Smooth muscle cell (in vitro differentiated cells): ENCODE data around the gene ARIH1. TPM values are rescaled to one million over a fixed set of nuclear protein-coding genes. Genes with fewer than 3 reads are reported as not detected.
"Not testable (repeated sequence)": the region's sequence is repeated elsewhere in the genome, so short reads cannot be mapped to it uniquely, and the experiment has no call there.

Source experiments
- DNase-seq: peaks from one replicate; lab custom pipeline; 2025; ENCODE audit not compliant: unreplicated experiment; lab: John Stamatoyannopoulos, UW
- H2AFZ ChIP-seq: fragments of 200-600 bp; sonication (generic); 2 replicates; pipeline ENCODE4 v1.6.0; 2016; ENCODE audit warnings: antibody characterized with exemption, low read depth, mild to moderate bottlenecking
- H3F3A ChIP-seq: fragments of 200-600 bp; sonication (generic); 2 replicates; pipeline ENCODE4 v1.6.0; 2017; ENCODE audit warnings: antibody characterized with exemption, low read depth
- H3K27ac ChIP-seq: fragments of 200-600 bp; sonication (generic); 2 replicates; pipeline ENCODE4 v1.5.1; 2016; ENCODE audit warnings: low read depth, mild to moderate bottlenecking
- H3K27me3 ChIP-seq: fragments of 200-600 bp; sonication (generic); 2 replicates; pipeline ENCODE4 v1.6.1; 2016; ENCODE audit warnings: low read depth, mild to moderate bottlenecking
- H3K36me3 ChIP-seq: fragments of 200-600 bp; sonication (generic); 2 replicates; pipeline ENCODE4 v1.5.1; 2016; ENCODE audit warnings: low read depth
- H3K4me1 ChIP-seq: fragments of 200-600 bp; sonication (generic); 2 replicates; pipeline ENCODE4 v1.5.1; 2016; ENCODE audit warnings: low read depth
- H3K4me2 ChIP-seq: fragments of 200-600 bp; sonication (generic); 2 replicates; pipeline ENCODE4 v1.6.0; 2016; ENCODE audit warnings: mild to moderate bottlenecking
- H3K4me3 ChIP-seq: fragments of 200-600 bp; sonication (generic); 2 replicates; pipeline ENCODE4 v1.5.1; 2016; ENCODE audit warnings: mild to moderate bottlenecking
- H3K79me2 ChIP-seq: fragments of 200-600 bp; sonication (generic); 2 replicates; pipeline ENCODE4 v1.6.0; 2016; ENCODE audit warnings: low read depth, mild to moderate bottlenecking
- H3K9ac ChIP-seq: fragments of 200-600 bp; sonication (generic); 2 replicates; pipeline ENCODE4 v1.6.0; 2016; ENCODE audit warnings: low read depth
- H3K9me3 ChIP-seq: fragments of 200-600 bp; sonication (generic); replicated peaks from 2 replicates; pipeline ENCODE4 v1.5.1; 2016; ENCODE audit warnings: low read depth
- H4K20me1 ChIP-seq: fragments of 200-600 bp; sonication (generic); 2 replicates; pipeline ENCODE4 v1.6.0; 2016; ENCODE audit warnings: low read depth
- CTCF ChIP-seq: fragments of 200-600 bp; sonication (generic); IDR thresholded peaks from 2 replicates; pipeline ENCODE4 v1.5.1; 2017; ENCODE audit warnings: borderline replicate concordance, mild to moderate bottlenecking, antibody characterized with exemption; ENCODE audit not compliant: insufficient read depth, poor library complexity, severe bottlenecking
- WGBS: methylation state at CpG from one replicate; pipeline ENCODE4 v1.1.7; 2016; ENCODE audit warnings: low lambda C conversion rate; 5-methylcytosine and 5-hydroxymethylcytosine counted together
- polyA plus RNA-seq: library from polyadenylated mRNA; unstranded; fragments of >200 nt; fragmentation: Nextera tagmentation; extraction: Ambion mirVana; gene quantifications from 2 replicates; pipeline ENCODE4 v1.2.1, GENCODE V29; 2016
- total RNA-seq: library from RNA; depleted of rRNA; stranded (reverse); fragments of >200 nt; gene quantifications from 2 replicates; pipeline ENCODE4 v1.2.3, GENCODE V29; 2014

The ARIH1 gene
- total and polyA plus RNA-seq, 2 experiments from 2014 or later: 54.3 to 96.3 TPM

- not testable (repeated sequence) for H3K36me3 ChIP-seq, H3K4me2 ChIP-seq, H3K9ac ChIP-seq, H3F3A ChIP-seq, H3K27ac ChIP-seq, H4K20me1 ChIP-seq, H3K4me3 ChIP-seq, DNase-seq, H3K4me1 ChIP-seq, H3K27me3 ChIP-seq, H3K9me3 ChIP-seq, H3K79me2 ChIP-seq, H2AFZ ChIP-seq
- 90% methylated on average over 11 of the region's 11 CpGs for WGBS
- TF ChIP-seq CTCF: peak; percentile 26
Observed at GRCh38 chr15:72628249-72629067, 154.3 kb downstream of the ARIH1 start.

- not testable (repeated sequence) for H3K36me3 ChIP-seq, H3K27ac ChIP-seq, H3K9me3 ChIP-seq, H3K4me1 ChIP-seq, DNase-seq, H3K79me2 ChIP-seq, H2AFZ ChIP-seq, H4K20me1 ChIP-seq, H3K27me3 ChIP-seq, H3K4me2 ChIP-seq, H3F3A ChIP-seq, H3K4me3 ChIP-seq, H3K9ac ChIP-seq
- WGBS: 82% methylated on average over 7 of the region's 7 CpGs
Observed at GRCh38 chr15:72629068-72629570, 155.0 kb downstream of the ARIH1 start.

GRCh38 chr15:72636519-72637282 is 162.6 kb downstream of the ARIH1 start:
- H3K79me2 ChIP-seq, H4K20me1 ChIP-seq, H3F3A ChIP-seq, H3K27ac ChIP-seq, H3K4me1 ChIP-seq, H3K9ac ChIP-seq, DNase-seq, H2AFZ ChIP-seq, H3K27me3 ChIP-seq, H3K36me3 ChIP-seq, H3K9me3 ChIP-seq: not testable (repeated sequence)
- 15% methylated on average over 5 of the region's 43 CpGs for WGBS
- peak overlapping the region; percentile 41 for H3K4me3 ChIP-seq
- peak overlapping the region; percentile 76 for H3K4me2 ChIP-seq

GRCh38 chr15:72639759-72640483 is 165.8 kb downstream of the ARIH1 start:
- not testable (repeated sequence) for H3K9ac ChIP-seq, H3K9me3 ChIP-seq, H2AFZ ChIP-seq, H3F3A ChIP-seq, H3K79me2 ChIP-seq, H3K27me3 ChIP-seq, H3K4me1 ChIP-seq, H3K4me2 ChIP-seq, H4K20me1 ChIP-seq, H3K36me3 ChIP-seq, H3K27ac ChIP-seq, DNase-seq, H3K4me3 ChIP-seq
- WGBS: no CpG with 5 or more reads among the region's 26 CpGs

GRCh38 chr15:72642271-72642670 is 168.1 kb downstream of the ARIH1 start:
- not testable (repeated sequence) for H2AFZ ChIP-seq, H3K4me3 ChIP-seq, H3F3A ChIP-seq, H3K4me2 ChIP-seq, H3K27ac ChIP-seq, H3K36me3 ChIP-seq, H3K9me3 ChIP-seq, H3K4me1 ChIP-seq, H3K9ac ChIP-seq, H3K27me3 ChIP-seq, H3K79me2 ChIP-seq, DNase-seq, H4K20me1 ChIP-seq
- WGBS: no CpG with 5 or more reads among the region's 2 CpGs

- not testable (repeated sequence) for H3K36me3 ChIP-seq, H3K27me3 ChIP-seq, H3K79me2 ChIP-seq, H2AFZ ChIP-seq, H3K4me2 ChIP-seq, DNase-seq, H3K4me1 ChIP-seq, H4K20me1 ChIP-seq, H3F3A ChIP-seq, H3K27ac ChIP-seq, H3K9ac ChIP-seq, H3K9me3 ChIP-seq, H3K4me3 ChIP-seq
- 85% methylated on average over 8 of the region's 10 CpGs for WGBS
Observed at GRCh38 chr15:72648631-72649253, 174.6 kb downstream of the ARIH1 start.
